SK-N-MC (cell line): Measurements from ENCODE around the gene DDX42.

Source experiments
- EZH2 ChIP-seq: fragments of 200-600 bp; sonication (generic); IDR thresholded peaks from one replicate; pipeline ENCODE4 v1.6.1; 2017; ENCODE audit warnings: antibody characterized with exemption
- FOXP2 ChIP-seq: optimal IDR thresholded peaks from 2 replicates; pipeline ENCODE3; 2011; ENCODE audit warnings: mild to moderate bottlenecking, moderate library complexity; ENCODE audit not compliant: insufficient read depth; ENCODE audit errors: extremely low read length, control extremely low read depth
- POLR2AphosphoS5 ChIP-seq: IDR thresholded peaks from 2 replicates; pipeline ENCODE4 v1.6.1; 2012; ENCODE audit warnings: mild to moderate bottlenecking, low read depth, low read length, borderline replicate concordance

DNA sequence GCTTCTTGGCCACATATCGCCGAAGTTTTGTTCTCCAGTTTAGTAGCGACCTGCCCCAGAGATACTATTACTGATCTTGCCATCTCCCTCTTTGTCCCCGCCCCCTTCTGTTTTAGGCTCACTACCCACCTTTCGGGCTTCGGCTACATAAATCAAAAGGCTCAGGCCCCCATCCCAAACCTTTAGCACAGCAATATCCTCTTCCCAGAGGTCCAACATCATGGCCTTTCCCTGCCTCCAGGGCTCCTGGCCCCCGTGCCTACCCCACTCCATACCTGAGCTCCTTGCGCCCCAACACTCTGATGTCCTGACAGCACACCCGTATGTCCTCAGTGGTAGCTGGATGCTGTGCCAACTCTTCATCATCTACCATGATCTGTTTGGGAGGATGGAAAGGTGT, 50.4 kb downstream of the DDX42 start:
- TF ChIP-seq POLR2AphosphoS5 (no peak), EZH2 (no peak), FOXP2 (no peak)
